Neural crest cell (in vitro differentiated cells): ENCODE data around the gene LRRN4CL. TPM values are rescaled to one million over a fixed set of nuclear protein-coding genes. Genes with fewer than 3 reads are reported as not detected.

Experiments used
- DNase-seq: peaks from one replicate; pipeline ENCODE4 v3.0.0; 2021; ENCODE audit warnings: low read depth, mixed read lengths, low spot score
- H3K27ac Mint-ChIP-seq: one replicate; pipeline ENCODE4 v1.8.0; 2021; ENCODE audit warnings: mild to moderate bottlenecking, mixed read lengths; ENCODE audit not compliant: unreplicated experiment
- H3K27me3 Mint-ChIP-seq: 2 replicates; pipeline ENCODE4 v1.8.0; 2021; ENCODE audit warnings: low read depth, mild to moderate bottlenecking, mixed read lengths
- H3K36me3 Mint-ChIP-seq: 2 replicates; pipeline ENCODE4 v1.8.0; 2021; ENCODE audit warnings: low read depth, mild to moderate bottlenecking, mixed read lengths
- H3K4me1 Mint-ChIP-seq: 2 replicates; pipeline ENCODE4 v1.8.0; 2021; ENCODE audit warnings: mixed read lengths
- H3K4me3 Mint-ChIP-seq: one replicate; pipeline ENCODE4 v1.8.0; 2021; ENCODE audit warnings: mild to moderate bottlenecking, mixed read lengths
- H3K9me3 Mint-ChIP-seq: 2 replicates; pipeline ENCODE4 v1.8.0; 2021; ENCODE audit warnings: mixed read lengths
- CTCF ChIP-seq: fragments of 200-600 bp; sonication (generic); conservative IDR thresholded peaks from 2 replicates; pipeline ENCODE4 v1.5.0; 2021; ENCODE audit warnings: antibody characterized with exemption, mild to moderate bottlenecking
- total RNA-seq: library from RNA; stranded (reverse); gene quantifications from 2 replicates; pipeline ENCODE4 v1.2.1, GENCODE V29; 2021

The LRRN4CL gene
- total RNA-seq, 1 donor from 2014 or later = 1.8 TPM

DNA sequence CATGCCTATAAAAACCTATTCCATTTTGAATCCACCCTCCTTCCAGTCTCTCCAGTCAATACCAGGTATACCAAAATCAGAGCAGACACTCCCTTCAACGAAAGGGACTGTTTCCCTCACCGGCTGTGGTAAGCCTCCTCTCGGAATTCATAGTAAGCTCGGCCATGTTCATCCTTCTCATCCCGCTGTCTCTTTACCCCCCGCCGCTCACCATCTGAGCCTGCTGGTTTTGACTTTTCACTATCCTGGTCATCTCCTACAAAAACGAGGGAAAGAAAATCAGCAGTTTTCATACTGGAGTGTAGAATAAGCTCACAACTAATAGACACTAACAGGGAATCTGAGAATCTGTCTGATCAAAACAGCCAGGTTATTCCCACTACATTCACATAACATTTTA lies 34.8 kb upstream of the LRRN4CL start:
- peak overlapping the region; percentile 45 for H3K27ac Mint-ChIP-seq
- H3K4me1 Mint-ChIP-seq = peaks cover 54% of the 10 kb centered on the region
- H3K4me3 Mint-ChIP-seq = peak overlapping the region; percentile 95
- TF ChIP-seq CTCF = no peak
- H3K36me3 Mint-ChIP-seq = peaks cover 43% of the 10 kb centered on the region
- H3K9me3 Mint-ChIP-seq = no peaks in the 10 kb centered on the region
- DNase-seq = no peak
- no peaks in the 10 kb centered on the region for H3K27me3 Mint-ChIP-seq

GRCh38 chr11:62721994-62722393 lies 32.7 kb upstream of the LRRN4CL start:
- TF ChIP-seq CTCF = no peak
- Mint-ChIP-seq H3K27ac (no peak overlapping the region), H3K27me3 (no peaks in the 10 kb centered on the region), H3K4me3 (peak overlapping the region; percentile 75), H3K36me3 (peaks cover 50% of the 10 kb centered on the region), H3K4me1 (peaks cover 45% of the 10 kb centered on the region), H3K9me3 (no peaks in the 10 kb centered on the region)
- DNase-seq = no peak

DNA sequence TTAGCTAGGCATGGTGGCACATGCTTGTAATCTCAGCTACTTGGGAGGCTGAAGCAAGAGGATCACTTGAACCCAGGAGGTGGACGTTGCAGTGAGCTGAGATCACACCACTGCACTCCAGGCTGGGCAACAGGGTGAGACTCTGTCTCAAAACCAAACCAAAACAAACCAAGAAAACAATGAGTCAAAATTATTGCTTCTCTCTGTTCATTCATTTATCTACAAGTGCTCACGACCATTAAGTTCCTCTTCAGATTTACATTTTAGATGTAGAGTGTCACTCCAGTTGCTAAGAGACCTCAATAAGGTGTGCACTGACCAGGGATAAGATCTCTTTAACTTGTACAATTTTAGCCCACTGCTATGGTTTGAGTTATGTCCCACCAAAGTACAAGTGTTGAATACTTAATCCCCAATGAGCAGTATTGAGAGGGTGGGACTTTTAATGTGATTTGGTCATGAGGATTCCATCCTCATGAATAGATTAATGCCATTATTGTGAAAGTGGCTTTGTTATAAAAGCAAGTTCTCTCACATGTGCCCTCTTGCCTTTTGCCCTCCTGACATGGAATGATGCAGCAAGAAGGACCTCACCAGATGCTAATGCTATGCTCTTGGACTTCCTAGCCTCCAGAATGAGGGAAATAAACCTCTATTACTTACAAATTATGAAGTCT lies 30.1 kb upstream of the LRRN4CL start:
- H3K27ac Mint-ChIP-seq = no peak overlapping the region
- no peak for DNase-seq
- H3K4me3 Mint-ChIP-seq = peak overlapping the region; percentile 42
- peaks cover 27% of the 10 kb centered on the region for H3K4me1 Mint-ChIP-seq
- peaks cover 55% of the 10 kb centered on the region for H3K36me3 Mint-ChIP-seq
- no peak for TF ChIP-seq CTCF
- no peaks in the 10 kb centered on the region for H3K27me3 Mint-ChIP-seq
- no peaks in the 10 kb centered on the region for H3K9me3 Mint-ChIP-seq

DNA sequence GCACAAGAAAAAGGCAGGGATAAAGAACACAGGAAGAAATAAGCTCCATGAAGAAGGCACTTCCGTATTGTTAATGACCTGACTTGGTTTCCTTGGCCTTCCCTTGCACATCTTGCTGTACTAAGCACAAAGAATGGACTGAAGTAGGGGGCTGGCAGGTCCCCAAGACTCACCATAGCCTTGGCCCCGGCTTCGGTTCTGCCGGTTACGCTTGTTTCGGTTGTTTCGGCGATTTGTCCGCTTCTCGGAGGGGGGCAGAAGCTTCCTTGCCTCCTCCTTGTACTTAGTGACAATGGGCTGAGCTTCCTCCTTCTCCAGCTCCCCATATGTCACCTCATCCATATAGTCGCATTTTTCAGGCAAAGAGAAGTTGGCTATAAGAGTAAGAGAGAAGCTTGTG lies 27.5 kb upstream of the LRRN4CL start:
- no peaks in the 10 kb centered on the region for H3K27me3 Mint-ChIP-seq
- DNase-seq = no peak
- no peak for TF ChIP-seq CTCF
- peaks cover 6% of the 10 kb centered on the region for H3K4me1 Mint-ChIP-seq
- H3K27ac Mint-ChIP-seq = no peak overlapping the region
- no peaks in the 10 kb centered on the region for H3K9me3 Mint-ChIP-seq
- no peak overlapping the region for H3K4me3 Mint-ChIP-seq
- peaks cover 47% of the 10 kb centered on the region for H3K36me3 Mint-ChIP-seq

GRCh38 chr11:62716206-62716605 lies 26.9 kb upstream of the LRRN4CL start:
- no peak overlapping the region for H3K27ac Mint-ChIP-seq
- peaks cover 42% of the 10 kb centered on the region for H3K36me3 Mint-ChIP-seq
- H3K4me1 Mint-ChIP-seq = peaks cover 4% of the 10 kb centered on the region
- no peaks in the 10 kb centered on the region for H3K9me3 Mint-ChIP-seq
- no peak for TF ChIP-seq CTCF
- no peak for DNase-seq
- H3K4me3 Mint-ChIP-seq = no peak overlapping the region
- H3K27me3 Mint-ChIP-seq = no peaks in the 10 kb centered on the region
